Measurements from ENCODE around the gene OBSCN.

Gene OBSCN

DNA sequence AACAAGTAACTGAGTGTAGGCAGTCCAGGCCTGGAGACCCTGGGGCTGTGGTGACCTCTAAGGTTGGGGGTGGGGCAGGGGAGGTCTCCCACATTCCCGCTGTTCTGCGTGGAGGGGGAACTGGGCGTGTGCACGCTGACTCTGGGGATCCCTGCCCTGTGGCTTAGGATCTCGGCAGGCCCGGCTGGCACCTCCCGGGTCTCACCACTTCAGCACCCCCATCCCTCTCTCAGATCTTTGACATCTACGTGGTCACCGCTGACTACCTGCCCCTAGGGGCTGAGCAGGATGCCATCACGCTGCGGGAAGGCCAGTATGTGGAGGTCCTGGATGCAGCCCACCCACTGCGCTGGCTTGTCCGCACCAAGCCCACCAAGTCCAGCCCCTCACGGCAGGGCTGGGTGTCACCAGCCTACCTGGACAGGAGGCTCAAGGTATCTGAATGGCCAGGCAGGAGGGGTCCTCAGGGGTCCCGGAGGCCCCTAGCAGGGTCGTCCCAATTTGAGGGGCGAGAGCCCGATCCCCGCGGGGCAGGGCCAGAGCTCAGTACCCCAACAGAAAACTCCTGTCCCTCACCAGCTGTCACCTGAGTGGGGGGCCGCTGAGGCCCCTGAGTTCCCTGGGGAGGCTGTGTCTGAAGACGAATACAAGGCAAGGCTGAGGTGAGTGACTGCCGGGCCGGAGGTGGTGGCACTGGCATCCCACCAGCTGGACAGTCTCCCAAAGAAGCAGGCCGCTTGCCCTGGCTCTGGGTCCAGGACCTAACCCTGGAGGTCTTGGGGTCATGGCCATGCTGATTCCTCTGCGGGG, 130.1 kb downstream of the OBSCN start:
- H3K27me3 Mint-ChIP-seq: no peaks in the 10 kb centered on the region
- peaks cover 4% of the 10 kb centered on the region for H3K36me3 Mint-ChIP-seq
- H3K4me3 Mint-ChIP-seq: no peak overlapping the region
- no peak overlapping the region for H3K27ac Mint-ChIP-seq
- H3K4me1 Mint-ChIP-seq: no peaks in the 10 kb centered on the region
- H3K9me3 Mint-ChIP-seq: no peaks in the 10 kb centered on the region

DNA sequence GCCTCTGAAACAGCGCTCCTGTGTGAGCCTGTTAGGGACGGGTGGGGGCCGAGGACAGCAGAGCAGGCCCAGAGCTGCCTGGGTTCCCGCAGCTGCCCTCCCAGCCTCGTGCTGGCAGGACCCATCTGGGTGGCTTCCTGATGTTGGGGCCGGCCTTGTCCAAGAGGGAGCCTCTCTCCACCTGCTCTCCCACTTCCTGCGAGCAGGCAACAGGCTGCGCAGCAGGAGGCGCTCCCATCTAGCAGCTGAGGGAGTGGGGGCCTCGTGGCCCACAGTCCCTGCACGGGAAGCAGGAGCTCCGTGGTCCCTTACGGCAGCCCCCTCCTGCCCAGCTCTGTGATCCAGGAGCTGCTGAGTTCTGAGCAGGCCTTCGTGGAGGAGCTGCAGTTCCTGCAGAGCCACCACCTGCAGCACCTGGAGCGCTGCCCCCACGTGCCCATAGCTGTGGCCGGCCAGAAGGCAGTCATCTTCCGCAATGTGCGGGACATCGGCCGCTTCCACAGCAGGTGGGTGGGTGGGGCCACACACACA, 130.7 kb downstream of the OBSCN start:
- no peaks in the 10 kb centered on the region for H3K27me3 Mint-ChIP-seq
- H3K36me3 Mint-ChIP-seq: peaks cover 5% of the 10 kb centered on the region
- no peak overlapping the region for H3K27ac Mint-ChIP-seq
- H3K4me3 Mint-ChIP-seq: no peak overlapping the region
- no peaks in the 10 kb centered on the region for H3K9me3 Mint-ChIP-seq
- no peaks in the 10 kb centered on the region for H3K4me1 Mint-ChIP-seq

DNA sequence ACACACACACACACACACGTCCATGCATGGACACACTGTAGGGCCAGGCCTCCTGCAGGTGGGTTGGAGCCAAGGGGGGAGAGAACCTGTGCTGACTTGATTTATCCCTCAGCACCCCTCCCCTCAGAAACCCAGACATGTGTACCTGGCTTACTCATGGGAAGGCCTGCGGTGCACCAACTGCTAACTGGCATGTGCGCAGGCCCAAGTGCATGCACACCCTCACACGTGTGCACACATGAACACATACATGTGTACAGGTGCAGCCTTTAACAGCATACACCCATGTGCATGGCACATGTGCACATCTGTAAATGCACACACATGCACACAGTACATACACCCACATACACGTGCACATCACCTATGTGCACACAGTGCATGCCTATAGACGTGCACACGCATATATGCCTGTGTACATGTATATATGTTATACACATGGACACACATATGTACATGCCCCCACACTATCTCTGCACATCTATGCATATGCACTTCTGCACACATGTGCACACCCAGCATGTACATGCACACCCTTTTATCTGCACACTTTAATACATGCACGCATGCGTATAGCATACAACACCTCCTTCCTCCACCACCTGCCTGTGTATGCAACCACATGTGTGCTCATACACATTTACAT, 131.3 kb downstream of the OBSCN start:
- no peak overlapping the region for H3K27ac Mint-ChIP-seq
- no peak overlapping the region for H3K4me3 Mint-ChIP-seq
- no peaks in the 10 kb centered on the region for H3K4me1 Mint-ChIP-seq
- no peaks in the 10 kb centered on the region for H3K27me3 Mint-ChIP-seq
- peaks cover 9% of the 10 kb centered on the region for H3K36me3 Mint-ChIP-seq
- H3K9me3 Mint-ChIP-seq: no peaks in the 10 kb centered on the region

DNA sequence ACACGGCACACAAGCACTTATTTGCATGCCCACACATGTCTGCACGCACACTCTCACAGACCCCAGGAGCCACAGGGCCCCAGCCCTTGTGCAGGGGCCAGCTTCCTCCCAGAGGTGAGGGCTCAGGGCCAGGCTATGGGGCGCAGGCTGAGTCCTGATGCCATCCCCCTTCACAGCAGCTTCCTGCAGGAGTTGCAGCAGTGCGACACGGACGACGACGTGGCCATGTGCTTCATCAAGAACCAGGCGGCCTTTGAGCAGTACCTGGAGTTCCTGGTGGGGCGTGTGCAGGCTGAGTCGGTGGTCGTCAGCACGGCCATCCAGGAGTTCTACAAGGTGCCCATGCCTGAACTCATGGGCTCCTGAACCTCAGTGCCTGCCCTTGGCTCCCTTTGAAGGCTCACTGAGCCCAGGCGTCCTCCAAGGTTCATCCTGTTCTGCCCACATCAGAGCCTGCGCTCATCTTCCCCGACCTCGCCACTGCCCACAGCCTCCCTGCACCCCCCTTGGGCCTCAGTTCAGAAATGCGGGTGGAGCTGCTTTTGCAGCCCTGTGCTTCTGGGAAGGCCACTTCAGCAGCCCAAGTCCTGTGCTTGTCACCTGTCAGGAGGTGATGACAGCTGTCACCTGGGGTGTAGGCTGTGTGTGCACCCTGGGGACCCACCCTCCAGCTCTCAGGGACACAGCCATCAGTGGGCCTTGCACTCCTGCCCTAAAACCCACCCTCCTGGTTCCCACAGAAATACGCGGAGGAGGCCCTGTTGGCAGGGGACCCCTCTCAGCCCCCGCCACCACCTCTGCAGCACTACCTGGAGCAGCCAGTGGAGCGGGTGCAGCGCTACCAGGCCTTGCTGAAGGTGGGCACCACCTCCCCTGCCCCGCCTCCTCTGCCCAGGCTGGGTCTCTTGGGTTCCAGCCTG, 132.2 kb downstream of the OBSCN start:
- Mint-ChIP-seq H3K9me3 (no peaks in the 10 kb centered on the region), H3K36me3 (peaks cover 11% of the 10 kb centered on the region), H3K27ac (no peak overlapping the region), H3K27me3 (no peaks in the 10 kb centered on the region), H3K4me1 (no peaks in the 10 kb centered on the region), H3K4me3 (no peak overlapping the region)

DNA sequence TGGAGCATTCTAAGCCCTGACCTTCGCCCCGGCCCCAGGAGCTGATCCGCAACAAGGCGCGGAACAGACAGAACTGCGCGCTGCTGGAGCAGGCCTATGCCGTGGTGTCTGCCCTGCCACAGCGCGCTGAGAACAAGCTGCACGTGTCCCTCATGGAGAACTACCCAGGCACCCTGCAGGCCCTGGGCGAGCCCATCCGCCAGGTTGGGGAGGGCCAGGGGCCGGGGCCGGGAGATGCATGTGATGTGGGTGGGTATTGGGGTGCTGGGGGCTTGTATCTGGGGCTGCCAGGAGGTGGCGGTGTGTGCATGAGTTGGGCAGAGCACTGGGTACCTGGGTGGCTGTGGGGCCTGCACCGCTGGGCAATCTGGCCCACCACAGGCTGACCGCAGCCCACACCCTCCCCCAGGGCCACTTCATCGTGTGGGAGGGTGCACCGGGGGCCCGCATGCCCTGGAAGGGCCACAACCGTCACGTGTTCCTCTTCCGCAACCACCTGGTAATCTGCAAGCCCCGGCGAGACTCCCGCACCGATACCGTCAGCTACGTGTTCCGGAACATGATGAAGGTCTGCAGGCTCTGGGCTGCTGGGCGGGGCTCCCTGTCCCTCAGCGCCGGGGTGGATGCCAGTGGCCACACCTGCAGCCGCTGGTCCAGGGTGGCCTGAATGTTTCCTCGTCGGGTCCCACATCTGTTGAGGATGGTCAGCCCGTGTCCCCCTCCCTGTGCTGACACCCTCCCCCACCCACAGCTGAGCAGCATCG, 133.0 kb downstream of the OBSCN start:
- H3K4me3 Mint-ChIP-seq: no peak overlapping the region
- H3K27me3 Mint-ChIP-seq: no peaks in the 10 kb centered on the region
- no peak overlapping the region for H3K27ac Mint-ChIP-seq
- peaks cover 11% of the 10 kb centered on the region for H3K36me3 Mint-ChIP-seq
- no peaks in the 10 kb centered on the region for H3K4me1 Mint-ChIP-seq
- H3K9me3 Mint-ChIP-seq: no peaks in the 10 kb centered on the region

DNA sequence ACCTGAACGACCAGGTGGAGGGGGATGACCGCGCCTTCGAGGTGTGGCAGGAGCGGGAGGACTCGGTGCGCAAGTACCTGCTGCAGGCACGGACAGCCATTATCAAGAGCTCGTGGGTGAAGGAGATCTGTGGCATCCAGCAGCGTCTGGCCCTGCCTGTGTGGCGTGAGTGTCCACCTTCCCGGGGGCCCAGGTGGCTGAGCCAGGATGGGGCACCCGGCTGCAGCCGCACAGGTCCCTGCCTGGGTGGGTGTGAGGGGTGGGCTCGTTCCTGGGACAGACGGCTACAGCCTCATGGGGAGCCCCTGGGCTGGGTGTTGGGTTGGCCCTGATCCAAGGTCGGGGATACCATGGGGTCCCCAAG, 133.6 kb downstream of the OBSCN start:
- H3K4me1 Mint-ChIP-seq: no peaks in the 10 kb centered on the region
- no peaks in the 10 kb centered on the region for H3K27me3 Mint-ChIP-seq
- no peaks in the 10 kb centered on the region for H3K9me3 Mint-ChIP-seq

DNA sequence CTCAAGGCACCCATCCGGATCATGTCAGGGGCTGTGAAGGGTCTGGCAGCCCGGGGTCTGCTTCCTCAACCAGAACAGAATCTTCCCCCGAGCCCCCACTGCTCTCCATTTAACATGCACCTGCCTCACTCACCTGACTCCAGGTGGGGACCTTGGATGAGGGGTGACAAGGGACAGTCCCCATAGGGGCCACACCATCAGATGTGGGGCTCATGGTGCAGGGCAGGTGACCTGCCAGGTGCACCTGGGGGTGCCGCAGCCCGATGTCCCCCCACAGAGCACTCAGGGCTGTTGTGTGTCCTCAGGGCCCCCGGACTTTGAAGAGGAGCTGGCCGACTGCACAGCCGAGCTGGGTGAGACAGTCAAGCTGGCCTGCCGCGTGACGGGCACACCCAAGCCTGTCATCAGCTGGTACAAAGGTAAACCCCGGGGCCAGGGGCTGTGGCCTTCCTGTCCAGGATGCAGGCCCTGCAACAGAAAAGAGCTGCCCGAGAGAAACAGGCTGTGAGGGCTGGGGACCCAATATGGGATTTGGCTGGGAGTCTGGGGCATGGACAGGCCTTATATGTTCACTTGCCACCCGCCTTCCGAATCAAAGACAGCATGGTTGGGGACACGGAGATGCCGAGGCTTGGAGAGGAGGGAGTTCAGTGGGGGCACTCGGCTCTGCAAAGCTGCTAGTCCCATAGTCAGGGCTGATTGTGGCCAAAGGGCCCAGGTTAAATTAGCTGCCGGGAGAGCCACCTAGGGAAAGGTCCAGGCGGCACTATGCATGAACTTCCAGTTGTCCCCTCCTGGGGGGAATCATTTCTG, 134.2 kb downstream of the OBSCN start:
- H3K9me3 Mint-ChIP-seq: no peaks in the 10 kb centered on the region
- no peaks in the 10 kb centered on the region for H3K4me1 Mint-ChIP-seq
- no peaks in the 10 kb centered on the region for H3K27me3 Mint-ChIP-seq
- H3K36me3 Mint-ChIP-seq: peaks cover 11% of the 10 kb centered on the region
- H3K4me3 Mint-ChIP-seq: no peak overlapping the region
- H3K27ac Mint-ChIP-seq: no peak overlapping the region

More for the DNA sequence above, 133.6 kb downstream of the OBSCN start:
- Mint-ChIP-seq H3K27ac (no peak overlapping the region), H3K36me3 (peaks cover 11% of the 10 kb centered on the region), H3K4me3 (no peak overlapping the region)

DNA sequence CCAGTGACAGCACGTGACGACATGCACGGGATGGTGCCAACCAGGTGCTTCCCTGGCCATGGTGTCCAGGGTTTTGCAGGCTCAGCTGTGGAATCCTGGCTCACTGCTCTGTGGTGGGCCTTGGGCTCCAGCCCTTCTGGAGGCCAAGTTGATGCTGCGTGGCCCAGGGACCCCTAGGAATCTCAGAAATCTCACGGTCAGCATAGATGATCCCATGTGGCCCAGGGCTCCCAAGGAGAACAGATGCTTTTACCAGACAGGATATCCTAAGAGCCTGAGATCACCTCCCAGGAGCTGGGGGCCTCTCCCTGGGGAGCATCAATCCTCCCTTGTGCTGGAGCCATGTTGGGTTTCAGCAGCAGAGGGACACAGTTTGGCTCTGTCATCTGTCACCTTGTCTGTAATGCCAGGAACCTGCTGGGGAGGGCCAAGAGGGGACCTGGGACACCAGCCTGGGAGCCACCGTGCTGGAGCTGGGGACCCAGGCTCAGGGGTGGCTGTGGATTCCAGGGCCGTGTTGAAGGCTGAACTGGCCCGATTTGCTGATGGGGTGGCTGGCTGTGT, 134.9 kb downstream of the OBSCN start:
- H3K4me1 Mint-ChIP-seq: no peaks in the 10 kb centered on the region
- no peaks in the 10 kb centered on the region for H3K9me3 Mint-ChIP-seq
- no peak overlapping the region for H3K27ac Mint-ChIP-seq
- H3K4me3 Mint-ChIP-seq: no peak overlapping the region
- no peaks in the 10 kb centered on the region for H3K27me3 Mint-ChIP-seq
- H3K36me3 Mint-ChIP-seq: peaks cover 11% of the 10 kb centered on the region

DNA sequence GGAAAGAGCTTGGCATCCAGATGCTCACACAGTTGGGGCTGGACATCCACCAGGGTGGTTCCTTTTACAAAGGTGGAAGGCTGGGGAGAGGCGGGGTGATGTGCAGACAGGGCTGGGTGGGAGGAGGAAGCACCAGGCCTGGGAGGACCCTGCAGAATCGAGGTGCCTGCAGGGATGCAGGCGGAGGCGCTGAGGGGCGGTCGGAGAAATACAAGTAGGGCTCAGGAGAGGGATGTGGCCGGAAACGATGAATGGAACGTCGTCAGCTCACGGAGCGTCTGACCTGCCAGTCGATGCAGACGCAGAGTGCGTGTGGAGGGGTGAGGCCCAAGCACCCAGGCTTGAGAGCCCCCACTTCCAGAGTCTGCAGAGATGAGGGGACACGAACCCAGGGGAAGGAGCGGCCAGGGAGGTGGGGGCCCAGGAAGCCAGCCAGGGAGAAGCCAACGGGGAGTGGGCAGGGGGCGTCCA, 135.4 kb downstream of the OBSCN start:
- H3K27me3 Mint-ChIP-seq: no peaks in the 10 kb centered on the region
- H3K4me1 Mint-ChIP-seq: no peaks in the 10 kb centered on the region
- peaks cover 11% of the 10 kb centered on the region for H3K36me3 Mint-ChIP-seq
- no peak overlapping the region for H3K27ac Mint-ChIP-seq
- H3K9me3 Mint-ChIP-seq: no peaks in the 10 kb centered on the region
- no peak overlapping the region for H3K4me3 Mint-ChIP-seq

DNA sequence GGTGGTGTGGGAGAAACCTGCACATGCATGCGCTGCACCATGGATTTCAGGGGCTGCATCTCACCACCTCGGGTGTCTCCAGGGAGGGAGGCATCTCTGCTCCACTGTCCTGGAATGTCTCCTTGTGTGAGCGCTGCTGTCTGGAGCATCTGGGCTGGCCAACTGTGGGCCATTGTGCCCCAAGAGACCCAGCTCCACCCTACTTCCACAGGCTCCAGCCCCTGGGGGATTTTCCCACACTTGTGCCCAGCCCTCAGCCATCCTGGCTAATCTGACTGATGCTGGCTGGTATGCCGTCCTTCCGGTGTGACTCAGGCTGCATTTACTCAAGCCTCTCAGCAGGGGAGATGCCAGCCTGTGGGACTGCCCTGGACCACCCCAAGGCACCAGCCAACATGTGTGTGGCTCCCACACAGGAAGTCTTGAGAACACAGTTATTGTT, 136.8 kb downstream of the OBSCN start:
- Mint-ChIP-seq H3K36me3 (peaks cover 11% of the 10 kb centered on the region), H3K4me1 (no peaks in the 10 kb centered on the region), H3K27ac (no peak overlapping the region), H3K9me3 (no peaks in the 10 kb centered on the region), H3K27me3 (no peaks in the 10 kb centered on the region), H3K4me3 (no peak overlapping the region)

DNA sequence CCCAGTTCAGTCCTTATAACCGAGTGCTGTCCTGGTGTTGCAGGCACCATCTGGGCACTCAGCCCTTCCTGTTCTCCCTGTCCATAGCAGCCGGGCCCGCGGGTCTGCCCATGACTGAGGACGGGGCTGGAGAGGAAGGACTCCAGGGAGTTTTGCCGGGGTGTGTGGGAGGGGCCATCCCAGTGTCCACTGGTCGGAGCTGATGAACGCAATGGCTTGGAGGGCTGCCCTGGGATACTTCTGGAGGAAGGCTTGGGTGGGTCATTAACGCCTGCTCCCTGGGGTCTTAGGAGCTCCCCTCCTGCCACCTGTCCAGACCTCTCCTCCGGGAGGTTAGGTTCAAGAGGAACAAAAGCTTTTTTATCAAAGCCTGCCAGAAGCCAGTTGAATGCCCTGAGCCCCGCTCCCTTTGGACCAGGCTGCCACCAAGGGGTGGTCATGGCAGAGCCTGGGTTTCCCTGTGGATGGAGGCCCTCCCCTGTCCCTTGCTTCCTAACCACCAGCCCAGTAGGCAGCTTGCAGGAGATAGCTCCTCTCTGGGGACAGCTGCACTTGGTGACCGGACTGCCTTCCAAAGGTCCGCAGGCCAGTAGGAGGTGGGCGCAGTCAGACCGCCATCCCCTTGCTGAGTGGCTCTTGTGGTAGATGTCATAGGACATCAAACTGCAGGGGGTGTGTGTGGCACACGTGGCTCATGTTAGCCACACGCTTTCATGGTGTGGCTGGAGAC, 137.5 kb downstream of the OBSCN start:
- H3K9me3 Mint-ChIP-seq: no peaks in the 10 kb centered on the region
- H3K4me1 Mint-ChIP-seq: no peaks in the 10 kb centered on the region
- H3K4me3 Mint-ChIP-seq: no peak overlapping the region
- H3K36me3 Mint-ChIP-seq: peaks cover 11% of the 10 kb centered on the region
- H3K27me3 Mint-ChIP-seq: no peaks in the 10 kb centered on the region
- no peak overlapping the region for H3K27ac Mint-ChIP-seq

DNA sequence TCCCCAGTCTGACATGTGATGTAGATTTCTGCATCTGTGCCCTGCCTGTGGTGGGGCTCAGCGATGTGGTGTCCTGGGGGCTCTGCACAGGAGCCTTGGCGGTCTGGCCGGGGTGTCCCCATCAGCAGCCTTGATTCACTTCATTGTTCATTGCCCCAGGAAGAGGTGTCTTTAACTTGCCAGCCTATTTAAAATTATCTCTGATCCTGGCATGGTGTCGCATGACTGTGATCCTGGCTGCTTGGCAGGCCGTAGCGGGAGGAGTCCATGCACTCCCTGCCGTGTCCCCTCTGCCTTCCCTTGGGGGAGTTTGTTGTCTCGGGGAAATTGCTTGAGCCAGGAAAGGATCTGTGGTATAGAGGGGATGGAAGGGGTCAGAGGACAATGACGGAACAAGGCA, 138.9 kb downstream of the OBSCN start:
- Mint-ChIP-seq H3K4me3 (no peak overlapping the region), H3K36me3 (peaks cover 13% of the 10 kb centered on the region), H3K4me1 (no peaks in the 10 kb centered on the region), H3K27me3 (no peaks in the 10 kb centered on the region), H3K27ac (no peak overlapping the region), H3K9me3 (no peaks in the 10 kb centered on the region)

DNA sequence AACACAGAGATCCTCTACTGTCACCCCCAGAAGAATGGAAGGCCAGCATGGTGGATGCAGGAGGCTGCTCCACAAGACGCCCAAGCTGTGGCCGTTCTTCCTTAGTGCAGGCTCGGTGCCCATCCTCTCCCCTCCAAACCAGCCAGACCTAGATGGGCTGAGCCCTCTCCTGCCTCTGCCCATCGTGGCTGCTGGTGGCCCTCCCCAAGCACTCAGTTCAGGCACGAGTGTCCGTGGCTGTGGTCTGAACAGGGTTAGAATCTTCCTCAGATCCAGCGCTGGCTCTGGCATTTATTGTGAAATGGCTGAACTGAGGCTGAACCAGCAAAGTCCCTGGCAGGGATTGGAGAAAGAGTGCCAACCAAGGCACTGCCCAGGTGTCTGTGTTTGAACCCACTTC, 139.3 kb downstream of the OBSCN start:
- H3K4me1 Mint-ChIP-seq: no peaks in the 10 kb centered on the region
- H3K27ac Mint-ChIP-seq: no peak overlapping the region
- H3K27me3 Mint-ChIP-seq: no peaks in the 10 kb centered on the region
- H3K4me3 Mint-ChIP-seq: no peak overlapping the region
- no peaks in the 10 kb centered on the region for H3K9me3 Mint-ChIP-seq
- H3K36me3 Mint-ChIP-seq: peaks cover 11% of the 10 kb centered on the region
